Subcutaneous abdominal adipose tissue (tissue), 5 donors: ENCODE measurements around the gene PKP4.

Source experiments
- H3K27ac ChIP-seq: one replicate; pipeline ENCODE4 v1.7.0; 2013; ENCODE audit warnings: low read depth, mild to moderate bottlenecking, inconsistent platforms, low read length, moderate library complexity
- H3K27me3 ChIP-seq, 5 donors: one replicate each; pipeline ENCODE4 v1.7.0; 2013; ENCODE audit warnings: low read length in 5 of 5, inconsistent platforms in 1 of 5; ENCODE audit not compliant: control insufficient read depth in 5 of 5, insufficient read depth in 4 of 5
- H3K36me3 ChIP-seq, 5 donors: one replicate each; pipeline ENCODE4 v1.7.0; 2013; ENCODE audit warnings: low read length in 5 of 5; ENCODE audit not compliant: control insufficient read depth in 5 of 5, insufficient read depth in 5 of 5
- H3K4me1 ChIP-seq, 5 donors: one replicate each; pipeline ENCODE4 v1.7.0; 2013; ENCODE audit warnings: low read length in 5 of 5, mild to moderate bottlenecking in 3 of 5, moderate library complexity in 1 of 5; ENCODE audit not compliant: control insufficient read depth in 5 of 5, insufficient read depth in 5 of 5
- H3K4me3 ChIP-seq, 5 donors: one replicate each; pipeline ENCODE4 v1.7.0; 2013; ENCODE audit warnings: low read length in 5 of 5, low read depth in 1 of 5
- H3K9ac ChIP-seq, 5 donors: one replicate each; pipeline ENCODE4 v1.7.0; 2013; ENCODE audit warnings: low read length in 5 of 5, mild to moderate bottlenecking in 4 of 5, moderate library complexity in 3 of 5
- H3K9me3 ChIP-seq, 5 donors: one replicate each; pipeline ENCODE4 v1.7.0; 2013; ENCODE audit warnings: low read length in 5 of 5; ENCODE audit not compliant: control insufficient read depth in 5 of 5
- donor health status: healthy.
- donor health status: healthy.
- donor health status: healthy.
- donor health status: healthy.
- donor health status: healthy.

Gene PKP4

DNA sequence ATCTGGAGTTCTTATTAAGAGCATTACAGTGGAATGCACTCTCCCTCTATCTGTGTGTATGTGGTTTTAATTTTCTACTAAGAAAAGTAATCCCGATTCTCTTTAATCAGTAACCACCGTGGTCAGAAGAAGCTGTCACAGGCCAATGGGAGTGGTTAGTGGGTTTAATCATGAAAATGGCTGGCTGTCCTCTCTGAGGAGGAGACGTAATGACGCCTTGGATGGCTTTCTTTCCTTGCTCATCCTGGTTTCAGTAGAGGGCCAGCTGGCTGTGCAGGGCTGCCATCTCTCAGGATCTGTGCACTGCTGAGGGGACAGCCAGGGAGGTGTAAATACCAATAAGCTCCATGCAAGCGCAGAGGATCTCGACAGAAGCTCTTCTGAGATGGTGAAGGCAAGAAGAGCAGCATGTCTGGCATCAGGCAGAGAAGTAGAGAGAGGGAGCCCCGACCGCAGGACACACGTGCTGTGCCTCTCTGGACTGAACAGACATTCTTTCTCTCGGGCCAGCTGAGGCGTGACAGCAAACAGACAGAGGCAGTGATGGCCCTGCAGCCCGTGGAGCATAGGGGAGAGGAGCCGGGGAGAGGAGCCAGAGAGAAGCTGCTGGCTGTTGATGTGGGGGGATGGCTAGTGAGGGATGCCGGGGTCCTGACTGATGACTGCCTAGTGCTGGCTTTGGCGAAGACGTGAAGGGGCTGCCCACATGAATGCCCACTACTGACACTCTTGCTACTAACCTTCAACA, 273.3 kb downstream of the PKP4 start:
- no peak overlapping the region for H3K4me3 ChIP-seq
- no peak overlapping the region for H3K27ac ChIP-seq
- no peak overlapping the region for H3K9ac ChIP-seq

DNA sequence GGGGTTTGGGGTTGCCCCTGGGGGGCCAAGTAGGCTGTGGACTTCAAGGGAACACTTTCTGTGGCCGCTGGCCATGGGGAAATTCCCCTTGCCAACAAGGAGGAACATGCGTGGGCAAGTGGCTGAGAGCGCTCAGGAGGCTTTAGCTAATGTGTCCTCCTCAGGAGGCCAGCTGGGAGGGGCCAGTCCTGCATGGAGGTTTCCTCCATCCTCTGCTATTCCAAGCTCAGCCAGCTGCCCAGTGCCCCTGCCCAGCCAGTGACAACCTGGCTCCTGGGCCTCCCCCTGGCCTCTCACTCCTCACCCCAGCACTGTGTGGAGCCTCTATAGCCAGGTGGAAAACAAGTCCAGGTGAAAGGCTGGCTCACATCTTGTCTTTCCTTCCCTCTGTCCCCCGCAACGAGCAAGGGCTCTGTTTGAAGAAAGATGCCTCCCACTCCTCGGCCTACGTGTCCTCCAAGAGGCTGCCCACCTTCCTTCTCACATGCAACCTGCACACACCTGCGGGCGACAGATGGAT, 273.9 kb downstream of the PKP4 start:
- H3K9me3 ChIP-seq, result no peaks in the 10 kb centered on the region
- no peaks in the 10 kb centered on the region for H3K36me3 ChIP-seq
- no peak overlapping the region for H3K4me3 ChIP-seq
- H3K27ac ChIP-seq, result no peak overlapping the region
- no peak overlapping the region for H3K9ac ChIP-seq
- peaks cover 0 to 2% (median 0%) of the 10 kb centered on the region in 5 donors for H3K4me1 ChIP-seq
- H3K27me3 ChIP-seq, result peaks cover 0 to 6% (median 0%) of the 10 kb centered on the region in 5 donors

More for the DNA sequence above, 273.3 kb downstream of the PKP4 start:
- H3K27me3 ChIP-seq, result peaks cover 0 to 6% (median 0%) of the 10 kb centered on the region in 5 donors
- H3K36me3 ChIP-seq, result no peaks in the 10 kb centered on the region
- peaks cover 0 to 2% (median 0%) of the 10 kb centered on the region in 5 donors for H3K4me1 ChIP-seq
- H3K9me3 ChIP-seq, result no peaks in the 10 kb centered on the region

DNA sequence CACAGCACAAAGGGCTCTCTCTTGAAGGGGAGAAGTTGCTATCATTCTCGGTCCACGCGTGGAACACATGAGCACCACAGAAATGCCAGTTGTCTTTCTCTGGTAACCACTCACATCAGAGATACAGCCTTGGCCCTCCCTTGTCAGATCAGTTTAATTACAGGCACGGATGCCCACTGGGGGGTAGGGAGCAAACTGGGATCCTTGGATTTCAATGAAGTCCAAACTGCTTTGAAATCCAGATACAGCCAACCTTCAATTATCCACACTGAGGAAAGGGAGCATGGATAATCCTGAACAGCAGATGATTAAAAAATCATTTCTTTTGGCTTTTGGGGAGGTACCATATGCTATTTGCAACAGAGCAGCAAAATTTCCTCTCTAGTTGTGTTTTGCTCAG, 274.6 kb downstream of the PKP4 start:
- Histone ChIP-seq H3K36me3 (no peaks in the 10 kb centered on the region), H3K9ac (no peak overlapping the region), H3K4me3 (no peak overlapping the region), H3K4me1 (peaks cover 0 to 2% (median 0%) of the 10 kb centered on the region in 5 donors), H3K27ac (no peak overlapping the region), H3K9me3 (no peaks in the 10 kb centered on the region), H3K27me3 (peaks cover 0 to 6% (median 0%) of the 10 kb centered on the region in 5 donors)
